KMS-11 (cell line): Measurements from ENCODE around the gene REN.

Experiments
- H2AFZ ChIP-seq: fragments of 200-600 bp; sonication (generic); 2 replicates; pipeline ENCODE4 v1.6.1; 2016; ENCODE audit warnings: antibody characterized with exemption, mixed run types, low read depth
- H3K27ac ChIP-seq: fragments of 200-600 bp; sonication (generic); 2 replicates; pipeline ENCODE4 v1.6.1; 2016; ENCODE audit warnings: mild to moderate bottlenecking, mixed run types
- H3K27me3 ChIP-seq: fragments of 200-600 bp; sonication (generic); 2 replicates; pipeline ENCODE4 v1.6.1; 2017; ENCODE audit warnings: mild to moderate bottlenecking, low read depth, mixed run types, moderate library complexity; ENCODE audit not compliant: insufficient read depth
- H3K36me3 ChIP-seq: fragments of 200-600 bp; sonication (generic); 2 replicates; pipeline ENCODE4 v1.6.1; 2017; ENCODE audit warnings: mild to moderate bottlenecking, mixed run types; ENCODE audit not compliant: insufficient read depth
- H3K4me1 ChIP-seq: fragments of 200-600 bp; sonication (generic); 2 replicates; pipeline ENCODE4 v1.6.1; 2016; ENCODE audit warnings: mild to moderate bottlenecking, low read depth, mixed run types; ENCODE audit not compliant: poor library complexity, severe bottlenecking
- H3K4me2 ChIP-seq: fragments of 200-600 bp; sonication (generic); 2 replicates; pipeline ENCODE4 v1.7.0; 2016; ENCODE audit warnings: mild to moderate bottlenecking, mixed run types
- H3K4me3 ChIP-seq: fragments of 200-600 bp; sonication (generic); IDR thresholded peaks from 2 replicates; pipeline ENCODE4 v1.6.1; 2017; ENCODE audit warnings: low read depth, low read length, mixed read lengths; ENCODE audit not compliant: insufficient read depth
- H3K79me2 ChIP-seq: fragments of 200-600 bp; sonication (generic); 2 replicates; pipeline ENCODE4 v1.6.1; 2016; ENCODE audit warnings: low read depth, mixed run types; ENCODE audit not compliant: insufficient read depth
- H3K9ac ChIP-seq: fragments of 200-600 bp; sonication (generic); 2 replicates; pipeline ENCODE4 v1.6.1; 2016; ENCODE audit warnings: mild to moderate bottlenecking, mixed run types
- H4K20me1 ChIP-seq: fragments of 200-600 bp; sonication (generic); 2 replicates; pipeline ENCODE4 v1.6.1; 2016; ENCODE audit warnings: mild to moderate bottlenecking, mixed run types; ENCODE audit not compliant: insufficient read depth
- CTCF ChIP-seq: fragments of 200-600 bp; sonication (generic); conservative IDR thresholded peaks from 2 replicates; pipeline ENCODE4 v1.6.1; 2017; ENCODE audit warnings: low read depth, mild to moderate bottlenecking, antibody characterized with exemption, low read length, moderate library complexity, mixed read lengths

The REN gene

GRCh38 chr1:204123376-204123775 lies 42.8 kb downstream of the REN start:
- Histone ChIP-seq H3K4me2 (no peak overlapping the region), H3K27ac (no peak overlapping the region), H3K27me3 (no peaks in the 10 kb centered on the region), H3K79me2 (no peaks in the 10 kb centered on the region), H3K4me3 (no peak overlapping the region), H3K36me3 (no peaks in the 10 kb centered on the region), H3K9ac (no peak overlapping the region), H4K20me1 (no peaks in the 10 kb centered on the region), H3K4me1 (no peaks in the 10 kb centered on the region), H2AFZ (no peak overlapping the region)
- 0 out of 2 replicates have a peak, but pooled peaks have one; percentile 30 for TF ChIP-seq CTCF

GRCh38 chr1:204121840-204122555 lies 44.1 kb downstream of the REN start:
- Histone ChIP-seq H2AFZ (no peak overlapping the region), H3K9ac (no peak overlapping the region), H3K4me3 (no peak overlapping the region), H3K27ac (no peak overlapping the region), H4K20me1 (no peaks in the 10 kb centered on the region), H3K36me3 (no peaks in the 10 kb centered on the region), H3K4me2 (no peak overlapping the region), H3K79me2 (no peaks in the 10 kb centered on the region), H3K27me3 (no peaks in the 10 kb centered on the region), H3K4me1 (no peaks in the 10 kb centered on the region)
- no peak for TF ChIP-seq CTCF

DNA sequence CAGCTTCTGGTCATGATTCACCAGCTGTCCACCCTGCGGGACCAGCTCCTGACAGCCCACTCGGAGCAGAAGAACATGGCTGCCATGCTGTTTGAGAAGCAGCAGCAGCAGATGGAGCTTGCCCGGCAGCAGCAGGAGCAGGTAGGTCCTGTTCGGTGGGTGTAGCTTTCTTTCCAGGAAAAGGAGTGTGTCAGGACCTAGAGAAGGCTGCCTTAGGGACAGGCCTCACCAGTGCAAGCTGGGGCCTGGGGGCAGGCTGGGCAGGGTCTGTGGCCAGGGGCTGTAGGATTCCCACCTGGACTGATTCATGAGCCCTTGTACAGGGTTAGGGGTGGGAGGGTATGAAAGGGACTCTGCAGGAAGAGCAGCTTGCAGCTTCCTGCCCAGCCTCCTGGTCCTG lies 49.6 kb downstream of the REN start:
- H3K79me2 ChIP-seq: no peaks in the 10 kb centered on the region
- H3K4me3 ChIP-seq: no peak overlapping the region
- H4K20me1 ChIP-seq: no peaks in the 10 kb centered on the region
- H3K9ac ChIP-seq: no peak overlapping the region
- H3K27me3 ChIP-seq: no peaks in the 10 kb centered on the region
- no peak overlapping the region for H2AFZ ChIP-seq
- TF ChIP-seq CTCF: no peak
- H3K36me3 ChIP-seq: no peaks in the 10 kb centered on the region
- no peak overlapping the region for H3K4me2 ChIP-seq
- no peaks in the 10 kb centered on the region for H3K4me1 ChIP-seq
- no peak overlapping the region for H3K27ac ChIP-seq

DNA sequence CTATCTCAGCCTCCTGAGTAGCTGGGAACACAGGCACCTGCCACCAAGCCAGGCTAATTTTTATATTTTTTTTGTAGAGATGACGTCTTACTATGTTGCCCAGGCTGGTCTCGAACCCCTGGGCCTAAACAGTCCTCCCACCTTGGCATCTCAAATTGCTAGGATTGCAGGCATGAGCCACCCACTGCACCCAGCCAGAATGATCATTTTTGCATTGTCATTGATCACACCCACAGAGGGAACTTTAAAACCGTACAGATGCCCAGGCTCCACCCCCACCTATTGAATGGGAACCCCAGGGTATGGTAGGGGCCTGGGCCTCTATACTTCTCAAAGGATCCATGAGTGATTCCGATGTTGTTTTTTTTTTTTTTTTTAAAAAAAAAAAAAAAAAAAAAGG lies 51.0 kb downstream of the REN start:
- no peak overlapping the region for H3K9ac ChIP-seq
- TF ChIP-seq CTCF: no peak
- no peak overlapping the region for H3K27ac ChIP-seq
- no peak overlapping the region for H3K4me3 ChIP-seq
- H4K20me1 ChIP-seq: no peaks in the 10 kb centered on the region
- H3K27me3 ChIP-seq: no peaks in the 10 kb centered on the region
- H2AFZ ChIP-seq: no peak overlapping the region
- no peaks in the 10 kb centered on the region for H3K4me1 ChIP-seq
- H3K36me3 ChIP-seq: no peaks in the 10 kb centered on the region
- no peaks in the 10 kb centered on the region for H3K79me2 ChIP-seq
- H3K4me2 ChIP-seq: no peak overlapping the region
